NB4 (cell line): Measurements from ENCODE around the gene TMEM109.
A peak's percentile ranks its signal among the peaks of the same experiment; 100 is the strongest.

Source experiments
- DNase-seq: peaks from one replicate; pipeline ENCODE4 v3.0.0; 2010; ENCODE audit warnings: low read depth
- H3K4me3 ChIP-seq: one replicate; pipeline ENCODE4 v1.5.1; 2011; ENCODE audit warnings: mild to moderate bottlenecking, low read depth, low read length, moderate library complexity
- CTCF ChIP-seq: IDR thresholded peaks from one replicate; pipeline ENCODE4 v1.5.1; 2012; ENCODE audit warnings: low read depth, low read length
- MAX ChIP-seq: IDR thresholded peaks from 2 replicates; pipeline ENCODE4 v1.6.1; 2011; ENCODE audit warnings: low read depth, low read length
- MYC ChIP-seq: IDR thresholded peaks from 2 replicates; pipeline ENCODE4 v1.6.1; 2011; ENCODE audit warnings: low read depth, low read length
- POLR2A ChIP-seq: IDR thresholded peaks from 2 replicates; pipeline ENCODE4 v1.6.1; 2011; ENCODE audit warnings: mild to moderate bottlenecking; ENCODE audit not compliant: insufficient read length; ENCODE audit errors: extremely low read depth

The TMEM109 gene

GRCh38 chr11:60889869-60890311 is 24.1 kb upstream of the TMEM109 start:
- TF ChIP-seq MAX, result no peak
- no peak for DNase-seq

GRCh38 chr11:60890696-60891095 is 23.3 kb upstream of the TMEM109 start:
- no peak for TF ChIP-seq POLR2A
- no peak for TF ChIP-seq MAX
- no peak for TF ChIP-seq CTCF
- TF ChIP-seq MYC, result no peak
- DNase-seq, result no peak
- no peak overlapping the region for H3K4me3 ChIP-seq

More at GRCh38 chr11:60889869-60890311, 24.1 kb upstream of the TMEM109 start:
- no peak overlapping the region for H3K4me3 ChIP-seq

GRCh38 chr11:60891103-60891741 is 22.7 kb upstream of the TMEM109 start:
- no peak overlapping the region for H3K4me3 ChIP-seq
- TF ChIP-seq CTCF (no peak), POLR2A (no peak), MAX (no peak), MYC (no peak)
- no peak for DNase-seq

DNA sequence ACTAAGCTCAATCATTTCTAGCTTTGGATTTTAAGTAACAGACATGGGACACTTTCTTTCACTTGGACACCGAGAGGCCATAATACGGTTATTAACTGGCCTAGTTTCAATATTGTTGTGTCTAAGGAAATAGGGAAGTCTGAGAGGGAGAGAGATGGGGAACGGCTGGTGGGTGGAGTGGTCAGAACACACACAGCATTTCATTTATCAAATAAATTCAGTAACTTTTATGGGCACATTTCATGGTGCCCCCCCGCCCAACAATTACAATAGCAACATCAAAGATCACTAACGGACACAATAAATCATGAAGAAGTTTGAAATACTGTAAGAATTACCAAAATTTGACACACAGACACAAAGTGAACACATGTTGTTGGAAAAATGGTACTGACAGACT is 18.3 kb upstream of the TMEM109 start:
- DNase-seq, result no peak
- TF ChIP-seq POLR2A, result no peak
- no peak for TF ChIP-seq MAX
- no peak for TF ChIP-seq CTCF
- TF ChIP-seq MYC, result no peak
- no peak overlapping the region for H3K4me3 ChIP-seq

- no peak overlapping the region for H3K4me3 ChIP-seq
- no peak for DNase-seq
- no peak for TF ChIP-seq CTCF
- TF ChIP-seq MAX, result no peak
- TF ChIP-seq MYC, result no peak
- TF ChIP-seq POLR2A, result no peak
Observed at GRCh38 chr11:60897496-60897895, 16.5 kb upstream of the TMEM109 start.

DNA sequence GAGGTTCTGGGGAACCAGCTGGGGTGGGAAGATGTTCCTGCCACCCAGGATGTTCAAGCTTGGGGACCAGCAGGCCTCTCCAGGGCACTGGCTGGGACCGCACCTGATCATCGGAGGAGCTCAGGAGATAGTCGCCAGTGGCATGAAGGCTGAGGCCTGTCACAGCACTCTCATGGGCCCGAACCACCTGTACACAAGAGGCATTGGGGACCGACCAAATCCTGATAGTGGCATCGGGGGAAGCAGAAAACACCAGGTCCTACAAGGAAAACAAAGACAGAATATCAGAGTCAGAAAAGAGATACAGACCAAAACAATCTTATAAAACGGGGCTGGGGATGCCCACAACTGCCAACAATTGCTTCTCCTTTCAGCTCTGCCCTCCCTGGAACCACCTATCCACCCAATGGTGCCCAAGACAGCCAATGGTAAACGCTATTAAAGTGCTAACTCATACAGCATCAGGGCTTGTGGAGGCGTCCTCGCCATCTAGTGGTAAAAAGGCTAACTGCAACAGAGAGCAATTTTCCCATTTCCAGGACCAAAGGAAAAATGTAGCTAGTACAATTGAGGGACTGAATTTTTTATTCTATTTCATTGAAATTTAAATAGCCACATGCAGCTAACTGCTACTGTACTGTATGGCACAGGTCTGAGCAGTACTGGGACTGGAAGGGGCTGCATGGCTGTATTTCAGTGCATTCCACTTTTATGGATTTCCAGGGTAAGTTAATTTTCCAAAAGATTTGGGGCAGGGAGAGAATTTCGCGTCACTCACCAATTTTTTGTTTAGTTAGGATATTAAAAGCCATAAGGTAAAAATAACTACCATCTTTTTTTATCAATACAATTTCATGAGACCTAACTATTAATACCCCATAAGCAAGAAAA is 14.7 kb upstream of the TMEM109 start:
- peak; percentile 68 for DNase-seq
- no peak overlapping the region for H3K4me3 ChIP-seq
- TF ChIP-seq MYC, result no peak
- TF ChIP-seq POLR2A, result no peak
- 0 out of 2 replicates have a peak, but pooled peaks have one; percentile 4 for TF ChIP-seq MAX
- TF ChIP-seq CTCF, result peak; percentile 95
